ENCODE data around the gene PCDH8. TPM values are rescaled to one million over a fixed set of nuclear protein-coding genes. Genes with fewer than 3 reads are reported as not detected.

The PCDH8 gene
- total RNA-seq, 1 experiment from 2014 or later, result 2.1 TPM

- Histone ChIP-seq H4K5ac (ENCODE audit: insufficient read length, low read depth, low read length) (no peak overlapping the region), H3T11ph (ENCODE audit: low read length) (no peak overlapping the region), H3K27me3 (ENCODE audit: insufficient read depth, low read length) (peaks cover 10% of the 10 kb centered on the region; the same call in 1 of the 2 replicates), H3K4ac (ENCODE audit: low read depth, low read length) (no peak overlapping the region), H3K4me1 (ENCODE audit: insufficient read depth, low read length) (peaks cover 12% of the 10 kb centered on the region), H2BK120ac (ENCODE audit: low read depth, low read length, poor library complexity, severe bottlenecking) (no peak overlapping the region), H2AK5ac (ENCODE audit: insufficient read length, low read length) (no peak overlapping the region), H2AFZ (ENCODE audit: low read length) (no peak overlapping the region), H3K4me2 (ENCODE audit: insufficient read depth, insufficient read length, low read length) (no peak overlapping the region), H3K27ac (ENCODE audit: insufficient read length, low read depth, low read length) (no peak overlapping the region), H3K9ac (ENCODE audit: extremely low read depth, insufficient read length, low read length) (no peak overlapping the region), H3K23ac (ENCODE audit: insufficient read length, low read depth, low read length) (no peak overlapping the region), H3K23me2 (ENCODE audit: insufficient read length, low read depth, low read length, poor library complexity, severe bottlenecking) (no peaks in the 10 kb centered on the region), H3K9me3 (ENCODE audit: control insufficient read depth, low read depth, low read length) (no peaks in the 10 kb centered on the region), H4K20me1 (ENCODE audit: control insufficient read depth, insufficient read depth, insufficient read length) (no peaks in the 10 kb centered on the region), H3K18ac (ENCODE audit: insufficient read length, low read depth, low read length) (no peak overlapping the region), H4K8ac (replicated peaks; ENCODE audit: insufficient read length, low read depth, low read length) (no peak overlapping the region), H2BK12ac (ENCODE audit: insufficient read length, low read depth, low read length) (no peak overlapping the region), H3K14ac (ENCODE audit: insufficient read depth, low read length) (no peak overlapping the region), H3K79me2 (ENCODE audit: insufficient read depth, low read length) (no peaks in the 10 kb centered on the region), H3K56ac (ENCODE audit: insufficient read length, low read depth, low read length) (no peak overlapping the region), H4K91ac (ENCODE audit: insufficient read length, low read depth, low read length) (no peak overlapping the region), H3K79me1 (ENCODE audit: insufficient read depth, low read depth, low read length, poor library complexity, severe bottlenecking) (no peaks in the 10 kb centered on the region), H2BK5ac (ENCODE audit: insufficient read length, low read length) (no peak overlapping the region), H2BK20ac (ENCODE audit: low read depth, low read length, poor library complexity, severe bottlenecking) (no peak overlapping the region), H2BK15ac (ENCODE audit: low read depth, low read length) (no peak overlapping the region)
- H3K9me3 Mint-ChIP-seq, result peaks cover 30 to 35% of the 10 kb centered on the region in 2 experiments
- peaks cover 57 to 61% of the 10 kb centered on the region in 2 experiments for H3K4me1 Mint-ChIP-seq
- no CpG with 5 or more reads among the region's 3 CpGs for WGBS (ENCODE audit: extremely low coverage, insufficient read length, low lambda C conversion rate)
- H3K4me3 Mint-ChIP-seq, result no peak overlapping the region
- H3K27ac Mint-ChIP-seq, result no peak overlapping the region
- H3K27me3 Mint-ChIP-seq (ENCODE audit: low read depth), result peaks cover 80% of the 10 kb centered on the region
- H3K36me3 Mint-ChIP-seq (ENCODE audit: insufficient read depth in 1 of 3, low read depth in 3 of 3), result peaks cover 13 to 36% (median 19%) of the 10 kb centered on the region in 3 experiments
- no peak for DNase-seq
- no peak for TF ChIP-seq CTCF (conservative IDR thresholded peaks at IDR 0.05)
These were observed 30.4 kb upstream of the PCDH8 start for GRCh38 chr13:52878831-52879230.
